ENCODE data around the gene AUNIP.
A peak's percentile ranks its signal among the peaks of the same experiment; 100 is the strongest.

AUNIP gene

DNA sequence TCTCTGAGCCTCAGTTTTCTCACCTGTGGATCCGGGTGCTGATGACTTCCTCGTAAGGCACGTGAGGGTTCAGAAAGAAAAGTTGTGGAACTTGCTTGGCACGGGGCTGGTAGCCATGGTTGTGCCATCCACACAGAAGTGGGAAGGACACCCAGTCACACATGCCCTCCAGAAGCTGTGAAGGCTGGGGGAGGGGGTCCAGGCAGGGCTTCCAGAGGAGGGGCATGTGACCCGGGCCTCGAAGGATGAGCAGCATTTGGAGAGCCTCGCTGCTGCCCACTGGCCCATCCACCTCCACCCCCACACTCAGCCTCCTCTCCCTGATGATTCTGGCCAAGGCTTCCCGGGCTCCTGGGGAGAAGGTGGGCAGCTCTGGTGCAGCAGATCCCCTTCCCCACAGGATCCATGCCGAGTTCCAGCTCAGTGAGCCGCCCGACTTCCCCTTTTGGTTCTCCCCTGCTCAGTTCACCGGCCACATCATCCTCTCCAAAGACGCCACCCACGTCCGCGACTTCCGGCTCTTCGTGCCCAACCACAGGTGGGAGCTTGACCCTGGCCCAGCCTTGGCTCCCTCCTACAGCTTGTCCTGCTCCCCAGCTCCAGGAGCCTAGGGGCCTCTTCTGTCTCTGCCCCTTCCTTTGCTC lies 49.9 kb downstream of the AUNIP start:
- no peak for DNase-seq (ENCODE audit: low read depth)

- DNase-seq (ENCODE audit: low read depth): no peak
Observed at GRCh38 chr1:25808481-25809244, 50.6 kb downstream of the AUNIP start.

DNA sequence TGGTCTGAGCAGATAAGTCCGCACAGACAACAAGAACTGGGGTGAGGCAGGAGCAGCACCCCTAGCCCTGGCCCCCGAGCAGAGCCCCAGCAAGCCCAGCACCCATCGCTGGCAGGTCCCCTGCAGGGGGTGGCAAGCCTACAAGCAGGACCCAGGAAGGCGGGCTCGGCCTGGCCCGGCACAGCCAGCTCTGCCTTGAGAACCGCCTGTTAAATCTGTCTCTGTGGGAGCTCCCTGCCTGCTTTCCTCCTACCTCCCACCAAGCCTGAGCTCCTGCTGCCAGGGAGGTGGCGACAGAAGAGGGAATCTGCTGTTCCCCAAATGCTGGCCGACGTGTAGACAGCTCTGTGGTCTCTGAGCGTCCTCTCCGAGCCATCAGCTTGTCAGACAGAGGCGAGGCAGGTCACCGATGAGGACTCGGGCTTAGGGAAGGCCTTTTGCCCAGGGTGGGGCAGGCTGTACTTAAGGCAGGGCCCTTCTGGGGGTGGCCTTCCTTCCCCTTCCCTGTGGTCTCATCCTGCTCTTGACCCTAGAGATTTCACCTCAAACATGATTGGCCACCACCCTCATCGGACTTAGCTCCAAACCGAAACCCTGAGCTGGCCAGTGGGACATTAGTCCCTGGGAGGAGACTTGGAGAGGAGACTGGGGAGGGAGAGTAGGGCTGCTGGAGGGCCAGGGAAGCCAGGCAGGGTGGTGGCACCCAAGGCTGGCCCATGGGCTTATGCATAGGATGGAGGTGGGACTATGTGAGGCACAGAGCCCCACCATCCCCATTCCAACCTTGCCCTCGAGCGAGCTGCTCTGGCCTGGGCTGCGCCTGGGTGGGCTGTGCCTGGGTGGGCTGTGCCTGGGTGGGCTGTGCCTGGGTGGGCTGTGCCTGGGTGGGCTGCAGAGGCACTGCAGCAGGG lies 51.5 kb downstream of the AUNIP start:
- no peak for DNase-seq (ENCODE audit: low read depth)

DNA sequence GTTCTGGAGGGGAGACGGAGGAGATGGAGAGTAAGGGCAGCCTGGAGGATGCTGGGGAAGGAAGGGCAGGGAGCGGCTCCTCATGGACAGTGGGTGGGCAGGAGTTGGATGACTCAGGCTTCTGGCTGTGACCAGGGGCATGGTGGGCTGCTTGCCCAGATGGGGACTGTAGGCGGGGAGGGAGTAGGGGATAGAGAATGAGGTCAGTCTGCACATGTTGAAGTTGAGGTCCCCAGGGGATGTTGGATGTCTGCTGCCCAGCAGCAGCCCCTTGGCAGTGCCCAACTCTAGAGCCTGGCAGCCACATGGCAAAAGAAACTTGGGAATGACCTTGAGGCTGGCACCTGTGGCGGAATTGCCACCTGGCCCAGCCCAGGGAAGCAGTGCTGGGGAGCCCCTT lies 52.8 kb downstream of the AUNIP start:
- no peak for DNase-seq (ENCODE audit: low read depth)

- DNase-seq (ENCODE audit: low read depth): no peak
Observed at GRCh38 chr1:25805863-25806225, 53.4 kb downstream of the AUNIP start.

DNA sequence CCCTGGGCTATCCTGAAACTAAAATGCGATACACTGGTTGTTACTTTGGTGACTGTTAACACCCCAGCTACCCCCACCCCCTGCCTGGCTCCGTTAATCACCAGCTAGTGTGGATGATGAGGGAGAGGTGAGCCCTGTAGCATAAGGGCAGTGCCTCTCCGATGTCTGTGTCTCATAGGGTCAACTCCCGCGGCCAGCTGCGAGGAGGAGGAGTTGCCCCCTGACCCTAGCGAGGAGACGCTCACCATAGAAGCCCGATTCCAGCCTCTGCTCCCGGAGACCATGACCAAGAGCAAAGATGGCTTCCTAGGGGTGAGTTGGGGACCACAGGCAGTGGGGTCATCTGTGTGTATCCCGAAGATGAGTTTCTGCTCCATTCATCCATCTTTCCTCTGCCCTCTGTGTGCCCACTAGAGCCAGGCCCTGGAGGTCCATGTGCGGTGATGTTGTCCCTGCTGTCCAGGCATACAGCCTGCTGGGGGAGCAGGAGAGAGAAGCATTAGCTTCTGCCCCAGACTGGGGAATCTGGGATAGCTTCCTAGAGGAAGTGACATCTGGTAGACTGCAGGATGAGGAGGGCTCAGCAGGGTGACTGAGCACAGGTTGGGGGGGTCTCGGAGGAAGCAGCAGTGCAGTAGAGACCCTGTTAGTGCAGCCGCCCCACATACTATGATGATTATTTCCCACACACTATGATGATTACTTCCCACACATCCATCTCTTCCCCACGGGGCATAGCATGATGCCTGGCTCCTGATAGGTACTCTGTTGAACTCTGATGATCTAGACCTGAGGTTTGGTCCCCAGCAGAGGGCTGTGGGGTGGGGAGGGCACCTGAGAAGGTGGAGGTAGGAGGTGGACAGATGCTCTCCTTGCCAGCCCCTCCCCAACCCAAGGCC lies 54.0 kb downstream of the AUNIP start:
- DNase-seq (ENCODE audit: low read depth): no peak

DNA sequence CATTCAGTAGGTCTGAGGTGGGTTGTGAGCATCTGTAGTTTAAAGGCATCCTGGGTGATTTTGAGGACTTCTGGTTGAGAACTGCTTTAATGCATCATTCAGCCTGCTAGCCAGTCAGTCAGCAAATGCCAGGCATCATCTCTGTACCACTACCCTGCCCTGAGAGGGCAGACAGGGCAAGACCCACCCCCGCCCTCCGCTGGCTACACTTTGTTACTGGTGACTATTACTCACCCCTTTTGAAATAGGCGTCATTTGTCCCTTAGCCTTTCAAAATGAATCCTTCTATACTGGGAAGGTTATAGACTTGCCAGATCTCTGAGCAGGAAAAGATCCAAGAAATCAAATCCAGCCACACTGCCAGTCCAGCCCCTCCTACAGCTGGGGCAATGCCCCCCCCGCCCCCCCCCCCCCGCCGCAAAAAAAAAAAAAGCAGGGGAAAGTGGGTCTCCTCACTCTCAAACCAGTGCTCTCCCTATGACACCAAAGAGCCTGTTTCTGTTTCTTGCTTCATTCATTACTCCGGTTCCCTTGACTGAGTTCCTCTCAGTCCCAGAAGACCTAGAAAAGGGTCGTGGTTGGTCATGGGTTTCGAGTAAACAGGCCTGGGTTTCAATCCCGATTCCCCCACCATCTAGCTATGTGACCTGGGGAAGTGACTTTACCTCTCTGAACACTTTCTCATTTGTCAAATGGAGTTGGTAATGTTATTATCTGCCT lies 54.9 kb downstream of the AUNIP start:
- peak; percentile 38 for DNase-seq (ENCODE audit: low read depth)

- no peak for DNase-seq (ENCODE audit: low read depth)
Observed at GRCh38 chr1:25803368-25803767, 55.9 kb downstream of the AUNIP start.

- no peak for DNase-seq (ENCODE audit: low read depth)
Observed at GRCh38 chr1:25802915-25803314, 56.3 kb downstream of the AUNIP start.

DNA sequence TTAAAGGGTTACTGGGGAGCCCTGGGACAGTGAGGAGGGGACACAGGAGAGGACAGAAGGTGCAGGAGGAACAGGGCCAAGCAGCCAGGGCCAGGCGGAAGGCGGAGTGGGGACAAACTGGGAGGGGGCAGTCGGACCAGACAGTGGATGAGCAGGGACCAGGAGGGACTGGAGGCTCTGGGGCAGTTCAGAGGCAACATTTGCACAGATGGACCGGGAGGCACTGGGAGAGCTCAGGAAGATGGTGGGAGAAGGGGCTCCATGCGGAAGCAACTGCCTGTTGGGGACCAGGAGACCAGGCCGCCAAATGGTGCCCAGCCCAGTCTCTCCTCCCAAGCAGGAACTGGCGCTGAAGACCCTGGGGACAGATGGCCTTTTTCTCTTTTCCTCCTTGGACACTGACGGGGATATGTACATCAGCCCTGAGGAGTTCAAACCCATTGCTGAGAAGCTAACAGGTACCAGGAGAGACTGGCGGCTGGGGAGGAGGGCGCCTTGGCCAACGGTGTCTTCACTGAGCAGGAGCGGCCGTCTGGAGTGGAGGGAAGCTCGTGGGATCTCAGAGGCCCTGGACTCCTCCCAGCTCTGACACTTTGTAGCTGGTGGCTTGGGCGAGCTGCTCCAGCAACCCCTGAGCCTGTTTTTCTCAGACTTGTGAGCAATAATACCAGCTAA lies 58.4 kb downstream of the AUNIP start:
- no peak for DNase-seq (ENCODE audit: low read depth)

DNA sequence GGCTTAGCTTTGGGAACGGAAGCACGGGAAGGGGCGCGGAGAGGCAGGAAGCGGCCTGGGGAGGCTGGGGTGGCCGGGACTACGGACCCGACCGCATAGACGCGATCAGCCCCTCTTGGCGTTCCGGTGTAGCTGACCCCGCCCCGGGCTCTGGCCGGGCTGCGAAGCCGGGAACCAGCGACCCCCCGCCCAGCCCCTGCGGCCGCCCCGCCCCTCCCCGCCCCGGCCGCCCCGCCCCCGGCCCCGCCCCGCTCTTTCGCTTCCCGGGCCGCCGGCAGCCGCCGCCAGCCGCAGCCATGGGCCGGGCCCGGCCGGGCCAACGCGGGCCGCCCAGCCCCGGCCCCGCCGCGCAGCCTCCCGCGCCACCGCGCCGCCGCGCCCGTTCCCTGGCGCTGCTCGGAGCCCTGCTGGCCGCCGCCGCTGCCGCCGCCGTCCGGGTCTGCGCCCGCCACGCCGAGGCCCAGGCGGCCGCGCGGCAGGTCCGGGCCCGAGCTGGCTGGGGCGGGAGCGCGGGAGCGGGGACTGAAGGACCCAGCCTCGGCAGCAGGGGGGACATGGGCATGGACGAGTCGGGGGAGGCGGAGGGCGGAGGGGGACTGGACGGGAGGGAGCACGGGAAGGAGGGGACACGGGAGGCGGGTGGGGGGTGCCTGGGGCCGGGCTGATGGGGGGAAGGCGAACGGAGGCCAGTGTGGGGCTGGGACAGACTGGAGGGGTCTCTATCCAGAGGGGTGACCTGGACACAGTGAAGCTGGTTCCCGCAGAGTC lies 59.1 kb downstream of the AUNIP start, which contains the start of gene SELENON:
SELENON (plus strand) TSS at position 259 of the 768 bp plus-strand sequence; CDS start at position 297, 38 bp downstream.
- DNase-seq (ENCODE audit: low read depth): no peak

GRCh38 chr1:25799352-25799934 lies 59.8 kb downstream of the AUNIP start:
- no peak for DNase-seq (ENCODE audit: low read depth)

- DNase-seq (ENCODE audit: low read depth): no peak
Observed at GRCh38 chr1:25798666-25799351, 60.4 kb downstream of the AUNIP start.

DNA sequence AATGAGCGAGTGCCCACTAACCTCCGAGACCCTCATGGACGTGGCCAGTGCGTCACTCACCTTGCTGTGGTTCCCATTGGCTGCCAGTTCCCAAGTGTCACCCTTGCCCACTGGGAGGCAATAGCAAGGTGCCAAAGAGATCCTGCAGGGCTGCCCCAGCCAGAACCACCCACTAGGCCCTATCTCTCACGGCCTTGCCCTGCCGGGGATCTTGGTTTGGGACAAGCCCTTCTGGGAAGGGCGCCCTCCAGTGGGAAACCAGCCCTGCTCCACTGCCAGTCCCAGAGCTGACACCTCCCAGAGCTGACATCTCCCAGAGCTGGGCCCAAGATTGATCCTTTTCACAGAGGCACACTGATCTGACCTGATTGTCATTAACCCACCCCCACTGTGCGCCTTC lies 61.3 kb downstream of the AUNIP start:
- no peak for DNase-seq (ENCODE audit: low read depth)

- DNase-seq (ENCODE audit: low read depth): peak; percentile 80
Observed at GRCh38 chr1:25796811-25797458, 62.3 kb downstream of the AUNIP start.

DNA sequence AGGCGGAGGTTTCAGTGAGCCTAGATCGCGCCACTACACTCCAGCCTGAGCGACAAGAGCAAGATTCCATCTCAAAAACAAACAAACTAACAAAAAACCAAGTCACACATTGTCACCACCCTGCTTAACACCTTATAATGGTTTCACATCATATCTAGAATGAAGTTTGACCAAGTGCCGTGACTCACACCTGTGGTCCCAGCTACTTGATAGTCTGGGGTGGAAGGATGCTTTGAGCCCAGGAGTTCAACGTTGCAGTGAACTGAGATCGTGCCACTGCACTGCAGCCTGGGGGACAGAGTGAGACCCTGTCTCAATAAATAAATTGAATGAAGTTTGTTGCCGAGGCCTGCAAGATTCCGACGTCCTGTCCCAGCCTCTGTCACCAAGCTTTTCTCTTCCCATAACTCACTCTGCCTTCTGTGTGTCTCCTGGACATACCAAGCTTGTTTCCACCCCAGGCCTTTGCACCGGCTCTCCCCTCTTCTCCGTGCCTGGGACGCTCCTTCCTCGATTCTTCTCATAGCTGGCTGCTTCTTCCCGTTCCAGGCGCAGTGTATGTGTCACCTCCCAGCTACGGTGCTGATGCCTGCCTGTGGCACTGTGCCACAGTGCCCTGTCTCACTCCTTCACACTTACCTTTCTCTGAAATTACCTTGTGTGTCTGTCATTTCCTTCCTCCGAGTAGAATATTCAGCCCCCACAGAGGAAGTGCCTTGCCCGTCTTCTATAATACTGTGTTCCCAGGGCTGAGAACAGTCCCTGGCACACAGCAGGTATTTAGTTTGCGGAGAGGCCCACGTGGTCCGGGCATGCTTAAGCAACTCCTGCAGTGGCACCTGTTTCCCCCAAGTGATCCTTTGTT lies 63.1 kb downstream of the AUNIP start:
- DNase-seq (ENCODE audit: low read depth): no peak

- DNase-seq (ENCODE audit: low read depth): no peak
Observed at GRCh38 chr1:25795211-25795610, 64.0 kb downstream of the AUNIP start.

All from activated T-cell treated with anti-CD3 and anti-CD28 coated beads for 48 hours (primary cell).